ENCODE measurements around the gene SCN7A. TPM values are rescaled to one million over a fixed set of nuclear protein-coding genes. Genes with fewer than 3 reads are reported as not detected.

Gene SCN7A
- polyA plus RNA-seq, 2 of the 4 experiments (the other 2 are of a cell fraction): not detected

DNA sequence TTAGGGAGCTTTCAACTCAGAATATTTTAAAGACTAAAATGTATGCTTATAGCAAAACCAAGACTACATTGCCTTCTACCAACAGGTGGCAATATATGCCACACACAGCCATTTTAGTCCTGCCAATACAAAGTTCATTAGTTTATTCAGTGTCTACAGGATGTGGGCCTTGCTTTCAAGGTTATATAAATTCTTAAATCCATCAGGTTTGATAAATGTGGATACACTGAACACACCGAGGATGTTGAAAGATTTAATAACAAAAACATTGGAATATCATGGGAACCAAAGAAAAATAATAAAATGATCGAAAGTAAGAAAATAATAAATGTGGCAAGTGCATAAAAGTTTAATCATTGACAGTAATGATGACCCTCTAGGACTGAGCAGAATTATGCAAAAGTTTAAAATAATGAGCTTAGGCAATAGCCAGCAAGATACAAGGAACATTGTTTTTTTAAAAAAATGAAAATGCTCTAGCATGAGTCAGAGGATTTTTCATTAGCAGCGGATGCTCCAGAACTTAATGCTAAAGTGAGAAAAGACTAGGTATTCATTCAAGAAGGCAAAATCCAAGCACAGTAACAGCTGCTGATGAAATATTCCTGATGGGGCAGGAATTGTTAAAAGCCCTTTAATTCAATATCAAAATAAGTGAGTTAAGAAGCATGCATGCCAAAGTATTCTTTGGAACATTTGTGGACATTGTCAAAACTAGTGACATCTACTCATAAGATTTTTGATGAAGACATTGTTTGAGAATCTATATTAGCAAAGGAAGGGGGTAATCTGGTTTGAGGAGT is 132.5 kb downstream of the SCN7A start:
- Histone ChIP-seq H3K9me3 (no peaks in the 10 kb centered on the region), H3K4me2 (peak overlapping the region; percentile 81), H3K4me3 (no peak overlapping the region), H3K27ac (peak overlapping the region; percentile 68 to 72), H3K4me1 (peaks cover 43% of the 10 kb centered on the region)
- 24% methylated on average over 3 of the region's 3 CpGs for WGBS (ENCODE audit: missing lambda C conversion rate)
- POLR2A ChIA-PET: interaction anchor here (0.6 kb wide), 1 partner anchor 13 kb away, joined by 4 read pairs; no protein-coding TSS in a partner anchor
- FAIRE-seq (peak; percentile 65), ATAC-seq (peak; percentile 84 to 88), DNase-seq (ENCODE audit: low read depth in 1 of 2, low spot score in 1 of 2) (peak in 1 of 2 experiments; percentile 72)
- CTCF ChIA-PET: interaction anchor here (0.7 to 2.7 kb wide), 20 partner anchors 8 to 187 kb away, joined by 3 to 25 read pairs (median 7); partner anchors contain the start of gene SCN9A
- TF ChIP-seq PHF8 (IDR thresholded peaks at IDR 0.05; ENCODE audit: borderline replicate concordance, low read depth) (no peak), FOSL2 (IDR thresholded peaks at IDR 0.05) (no peak), FOSL2 (CRISPR knock-in tag; IDR thresholded peaks at IDR 0.05) (peak; percentile 45), RAD21 (conservative IDR thresholded peaks at IDR 0.05 in 1 of 2, IDR thresholded peaks at IDR 0.05 in 1 of 2) (peak; percentile 74 to 75), ZNF302 (CRISPR knock-in tag; IDR thresholded peaks at IDR 0.05) (no peak), SMC3 (IDR thresholded peaks at IDR 0.05) (peak; percentile 76), CBX2 (IDR thresholded peaks at IDR 0.05; ENCODE audit: borderline replicate concordance, low read depth) (no peak), ZFP36 (IDR thresholded peaks at IDR 0.05; ENCODE audit: borderline replicate concordance, partially characterized antibody) (no peak)
- TF ChIP-seq, protein P1, sequence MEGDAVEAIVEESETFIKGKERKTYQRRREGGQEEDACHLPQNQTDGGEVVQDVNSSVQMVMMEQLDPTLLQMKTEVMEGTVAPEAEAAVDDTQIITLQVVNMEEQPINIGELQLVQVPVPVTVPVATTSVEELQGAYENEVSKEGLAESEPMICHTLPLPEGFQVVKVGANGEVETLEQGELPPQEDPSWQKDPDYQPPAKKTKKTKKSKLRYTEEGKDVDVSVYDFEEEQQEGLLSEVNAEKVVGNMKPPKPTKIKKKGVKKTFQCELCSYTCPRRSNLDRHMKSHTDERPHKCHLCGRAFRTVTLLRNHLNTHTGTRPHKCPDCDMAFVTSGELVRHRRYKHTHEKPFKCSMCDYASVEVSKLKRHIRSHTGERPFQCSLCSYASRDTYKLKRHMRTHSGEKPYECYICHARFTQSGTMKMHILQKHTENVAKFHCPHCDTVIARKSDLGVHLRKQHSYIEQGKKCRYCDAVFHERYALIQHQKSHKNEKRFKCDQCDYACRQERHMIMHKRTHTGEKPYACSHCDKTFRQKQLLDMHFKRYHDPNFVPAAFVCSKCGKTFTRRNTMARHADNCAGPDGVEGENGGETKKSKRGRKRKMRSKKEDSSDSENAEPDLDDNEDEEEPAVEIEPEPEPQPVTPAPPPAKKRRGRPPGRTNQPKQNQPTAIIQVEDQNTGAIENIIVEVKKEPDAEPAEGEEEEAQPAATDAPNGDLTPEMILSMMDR (IDR thresholded peaks at IDR 0.05): peak; percentile 72
- TF ChIP-seq, protein P2, sequence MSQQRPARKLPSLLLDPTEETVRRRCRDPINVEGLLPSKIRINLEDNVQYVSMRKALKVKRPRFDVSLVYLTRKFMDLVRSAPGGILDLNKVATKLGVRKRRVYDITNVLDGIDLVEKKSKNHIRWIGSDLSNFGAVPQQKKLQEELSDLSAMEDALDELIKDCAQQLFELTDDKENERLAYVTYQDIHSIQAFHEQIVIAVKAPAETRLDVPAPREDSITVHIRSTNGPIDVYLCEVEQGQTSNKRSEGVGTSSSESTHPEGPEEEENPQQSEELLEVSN (IDR thresholded peaks at IDR 0.05; ENCODE audit: borderline replicate concordance, low read depth): no peak
- TF ChIP-seq, protein P3, sequence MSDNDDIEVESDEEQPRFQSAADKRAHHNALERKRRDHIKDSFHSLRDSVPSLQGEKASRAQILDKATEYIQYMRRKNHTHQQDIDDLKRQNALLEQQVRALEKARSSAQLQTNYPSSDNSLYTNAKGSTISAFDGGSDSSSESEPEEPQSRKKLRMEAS (IDR thresholded peaks at IDR 0.05): no peak

DNA sequence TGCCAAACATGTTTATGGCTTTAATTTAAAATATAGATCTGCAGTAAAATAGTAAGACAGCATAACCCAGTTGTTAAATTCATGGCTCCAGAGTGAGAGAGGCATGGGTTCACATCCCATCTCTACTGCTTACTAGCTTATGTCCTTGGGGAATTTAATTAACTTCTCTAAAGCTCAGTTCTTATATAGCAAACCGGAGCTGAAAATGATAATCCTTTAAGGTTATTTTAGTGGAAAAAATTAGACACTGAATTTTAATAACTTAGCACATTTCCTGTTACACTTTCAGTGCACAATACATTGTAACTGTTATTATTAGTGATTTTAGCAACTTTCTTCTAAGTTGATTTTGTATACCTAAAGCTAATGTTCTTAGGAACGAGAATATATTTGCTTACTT is 133.1 kb downstream of the SCN7A start:
- no peak for FAIRE-seq
- WGBS (ENCODE audit: missing lambda C conversion rate): 4% methylated on average over 2 of the region's 2 CpGs
- H3K9me3 ChIP-seq: no peaks in the 10 kb centered on the region

DNA sequence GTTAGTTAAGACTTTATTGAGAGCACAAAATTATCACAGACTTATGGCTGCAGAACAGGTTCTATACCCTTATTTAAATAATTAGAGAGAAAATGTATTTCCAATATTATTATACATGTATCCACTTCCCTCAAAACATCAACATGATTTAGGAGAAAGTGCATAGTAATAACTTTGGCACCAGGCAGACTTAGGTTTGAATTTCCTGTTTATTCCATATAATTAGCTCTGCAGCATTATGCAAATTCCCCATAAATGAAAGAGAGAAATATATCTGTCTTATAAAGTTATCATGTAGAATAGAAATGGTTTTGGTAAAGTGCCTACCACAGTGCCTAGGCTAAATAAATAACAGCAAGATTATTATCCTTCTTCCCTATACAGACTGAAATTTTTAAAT is 133.6 kb downstream of the SCN7A start:
- ChIA-PET CTCF (interaction anchor here (0.7 to 2.7 kb wide), 16 partner anchors 10 to 186 kb away, joined by 3 to 25 read pairs (median 8); partner anchors contain the start of gene SCN9A), POLR2A (no interaction called here)
- Histone ChIP-seq H3K4me2 (no peak overlapping the region), H3K4me1 (peaks cover 32% of the 10 kb centered on the region), H3K27ac (no peak overlapping the region), H3K9me3 (no peaks in the 10 kb centered on the region), H3K4me3 (no peak overlapping the region)
- ATAC-seq: no peak
- DNase-seq (ENCODE audit: low read depth in 1 of 2, low spot score in 1 of 2): no peak
- FAIRE-seq: no peak
- no peak for TF ChIP-seq CBX8 (IDR thresholded peaks at IDR 0.05)
- TF ChIP-seq MYC (IDR thresholded peaks at IDR 0.05; ENCODE audit: borderline replicate concordance, low read length): no peak
- no peak for TF ChIP-seq FOSB (CRISPR knock-in tag; IDR thresholded peaks at IDR 0.05)
- no peak for TF ChIP-seq RFX5 (IDR thresholded peaks at IDR 0.05)
- no peak for TF ChIP-seq SMC3 (IDR thresholded peaks at IDR 0.05)
- no peak for TF ChIP-seq MAFK (IDR thresholded peaks at IDR 0.05; ENCODE audit: partially characterized antibody)
- TF ChIP-seq ESRRA (IDR thresholded peaks at IDR 0.05; ENCODE audit: borderline replicate concordance, low read length): no peak
- TF ChIP-seq SREBF2 (IDR thresholded peaks at IDR 0.05): no peak
- TF ChIP-seq, protein P4, sequence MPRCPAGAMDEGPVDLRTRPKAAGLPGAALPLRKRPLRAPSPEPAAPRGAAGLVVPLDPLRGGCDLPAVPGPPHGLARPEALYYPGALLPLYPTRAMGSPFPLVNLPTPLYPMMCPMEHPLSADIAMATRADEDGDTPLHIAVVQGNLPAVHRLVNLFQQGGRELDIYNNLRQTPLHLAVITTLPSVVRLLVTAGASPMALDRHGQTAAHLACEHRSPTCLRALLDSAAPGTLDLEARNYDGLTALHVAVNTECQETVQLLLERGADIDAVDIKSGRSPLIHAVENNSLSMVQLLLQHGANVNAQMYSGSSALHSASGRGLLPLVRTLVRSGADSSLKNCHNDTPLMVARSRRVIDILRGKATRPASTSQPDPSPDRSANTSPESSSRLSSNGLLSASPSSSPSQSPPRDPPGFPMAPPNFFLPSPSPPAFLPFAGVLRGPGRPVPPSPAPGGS (IDR thresholded peaks at IDR 0.05): no peak
- TF ChIP-seq, protein P3 (IDR thresholded peaks at IDR 0.05): no peak
- no peak for TF ChIP-seq MAZ (IDR thresholded peaks at IDR 0.05; ENCODE audit: borderline replicate concordance, low read depth, low read length)
- TF ChIP-seq HOXA7 (CRISPR knock-in tag; IDR thresholded peaks at IDR 0.05): no peak
- TF ChIP-seq CHD2 (IDR thresholded peaks at IDR 0.05; ENCODE audit: low read length, partially characterized antibody): no peak
- TF ChIP-seq EHMT2 (IDR thresholded peaks at IDR 0.05; ENCODE audit: low read depth): no peak

More for the DNA sequence above, 133.1 kb downstream of the SCN7A start:
- ChIA-PET CTCF (interaction anchor here (0.7 to 2.7 kb wide), 20 partner anchors 9 to 186 kb away, joined by 3 to 25 read pairs (median 7); partner anchors contain the start of gene SCN9A), POLR2A (no interaction called here)
- Histone ChIP-seq H3K4me3 (no peak overlapping the region), H3K4me1 (peaks cover 36% of the 10 kb centered on the region), H3K27ac (no peak overlapping the region), H3K4me2 (peak overlapping the region; percentile 81)
- no peak for ATAC-seq
- no peak for TF ChIP-seq TP53 (CRISPR knock-in tag; IDR thresholded peaks at IDR 0.05)
- TF ChIP-seq FOXS1 (CRISPR knock-in tag; IDR thresholded peaks at IDR 0.05): no peak
- TF ChIP-seq JUNB (IDR thresholded peaks at IDR 0.05): no peak
- no peak for TF ChIP-seq MYC (IDR thresholded peaks at IDR 0.05; ENCODE audit: borderline replicate concordance, low read length)
- TF ChIP-seq NPAS2 (CRISPR knock-in tag; IDR thresholded peaks at IDR 0.05; ENCODE audit: borderline replicate concordance): no peak
- TF ChIP-seq BHLHE40 (IDR thresholded peaks at IDR 0.05; ENCODE audit: low read depth, low read length): no peak
- TF ChIP-seq ESRRA (IDR thresholded peaks at IDR 0.05; ENCODE audit: borderline replicate concordance, low read length): no peak
- no peak for TF ChIP-seq ZNF302 (CRISPR knock-in tag; IDR thresholded peaks at IDR 0.05)
- TF ChIP-seq EP300 (IDR thresholded peaks at IDR 0.05): no peak
- TF ChIP-seq PHF8 (IDR thresholded peaks at IDR 0.05; ENCODE audit: borderline replicate concordance, low read depth): no peak
- TF ChIP-seq MAZ (IDR thresholded peaks at IDR 0.05; ENCODE audit: borderline replicate concordance, low read depth, low read length): no peak
- no peak for TF ChIP-seq CBX2 (IDR thresholded peaks at IDR 0.05; ENCODE audit: borderline replicate concordance, low read depth)
- no peak for TF ChIP-seq HOXB5 (CRISPR knock-in tag; IDR thresholded peaks at IDR 0.05)
- TF ChIP-seq CHD2 (IDR thresholded peaks at IDR 0.05; ENCODE audit: low read length, partially characterized antibody): no peak
- DNase-seq (ENCODE audit: low read depth in 1 of 2, low spot score in 1 of 2): no peak

Measured in A549 (cell line).